SKM-1 treated with dmso at 0.1 percent for 144 hours (cell line): ENCODE data around the gene SEC22C.

Experiments used
- DNase-seq: peaks from one replicate; lab custom pipeline; 2025; ENCODE audit not compliant: unreplicated experiment; lab: John Stamatoyannopoulos, UW

The SEC22C gene

GRCh38 chr3:42539871-42540714 lies 41.7 kb downstream of the SEC22C start:
- DNase-seq: peak; percentile 12

- no peak for DNase-seq
Observed at GRCh38 chr3:42537350-42537749, 44.4 kb downstream of the SEC22C start.

GRCh38 chr3:42535981-42536784 lies 45.6 kb downstream of the SEC22C start:
- DNase-seq: peak; percentile 47

GRCh38 chr3:42533161-42533897 lies 48.4 kb downstream of the SEC22C start:
- no peak for DNase-seq

- no peak for DNase-seq
Observed at GRCh38 chr3:42532229-42532628, 49.5 kb downstream of the SEC22C start.

GRCh38 chr3:42531470-42531869 lies 50.3 kb downstream of the SEC22C start:
- no peak for DNase-seq

GRCh38 chr3:42530073-42530472 lies 51.7 kb downstream of the SEC22C start:
- no peak for DNase-seq

- peak; percentile 60 for DNase-seq
Observed at GRCh38 chr3:42529468-42529867, 52.3 kb downstream of the SEC22C start.

GRCh38 chr3:42527368-42527917 lies 54.3 kb downstream of the SEC22C start:
- DNase-seq: no peak

- DNase-seq: no peak
Observed at GRCh38 chr3:42526616-42527367, 55.0 kb downstream of the SEC22C start.

- DNase-seq: no peak
Observed at GRCh38 chr3:42525736-42526345, 55.9 kb downstream of the SEC22C start.

- no peak for DNase-seq
Observed at GRCh38 chr3:42525212-42525611, 56.6 kb downstream of the SEC22C start.

GRCh38 chr3:42524751-42525150 lies 57.0 kb downstream of the SEC22C start:
- no peak for DNase-seq

GRCh38 chr3:42520906-42521305 lies 60.9 kb downstream of the SEC22C start:
- DNase-seq: no peak

GRCh38 chr3:42520336-42520735 lies 61.4 kb downstream of the SEC22C start:
- DNase-seq: no peak

GRCh38 chr3:42519568-42519962 lies 62.2 kb downstream of the SEC22C start:
- no peak for DNase-seq

- DNase-seq: peak; percentile 13
Observed at GRCh38 chr3:42518800-42519567, 62.8 kb downstream of the SEC22C start.

- DNase-seq: no peak
Observed at GRCh38 chr3:42517117-42517516, 64.7 kb downstream of the SEC22C start.

- no peak for DNase-seq
Observed at GRCh38 chr3:42516443-42516842, 65.3 kb downstream of the SEC22C start.
